HK-2 (cell line): Measurements from ENCODE around the gene NIPAL3.
"Not testable (repeated sequence)": the region's sequence is repeated elsewhere in the genome, so short reads cannot be mapped to it uniquely, and the experiment has no call there.

Source experiments
- DNase-seq: peaks from one replicate; pipeline ENCODE4 v3.0.0-alpha.2; 2018; ENCODE audit not compliant: unreplicated experiment

NIPAL3 gene

DNA sequence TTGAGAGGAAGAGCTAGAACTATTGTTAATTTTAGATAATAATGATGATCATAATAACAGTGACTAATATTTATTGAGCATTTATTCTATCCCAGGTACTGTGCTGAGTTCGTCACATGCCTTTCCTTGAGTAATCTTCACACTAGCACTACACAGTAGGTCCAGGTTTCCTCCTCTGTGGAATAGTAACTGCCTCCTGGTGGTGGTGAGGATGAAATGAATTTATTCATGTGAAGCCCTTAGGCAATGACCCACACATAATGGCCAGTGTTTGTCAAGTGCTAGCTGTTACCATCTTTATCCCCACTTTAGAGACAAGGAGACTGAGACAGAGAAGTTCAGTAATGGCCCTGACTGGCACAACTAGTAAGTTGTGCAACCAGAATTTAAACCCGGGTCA is 5.9 kb downstream of the NIPAL3 start:
- DNase-seq: no peak

DNA sequence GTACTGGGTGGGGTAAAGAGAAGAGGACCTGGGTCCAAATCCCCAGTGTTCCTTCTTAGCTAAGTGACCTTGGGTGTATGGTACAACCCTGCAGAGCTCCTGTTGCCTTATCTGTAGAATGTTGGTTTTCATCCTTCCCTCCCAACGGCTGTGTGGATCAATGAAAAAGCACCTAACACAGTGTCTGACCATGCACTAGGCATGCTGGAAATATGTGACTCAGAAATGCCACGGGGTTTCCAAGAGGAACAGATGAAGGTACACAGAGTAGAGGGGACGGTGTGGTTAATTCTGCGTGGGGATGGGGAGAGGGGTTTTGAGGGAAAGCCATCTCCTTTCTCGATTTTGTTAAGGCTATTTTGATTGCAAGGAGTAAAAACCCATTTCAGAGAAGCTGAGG is 8.6 kb downstream of the NIPAL3 start:
- no peak for DNase-seq

GRCh38 chr1:24424990-24425389 is 9.4 kb downstream of the NIPAL3 start:
- no peak for DNase-seq

- DNase-seq: no peak
These were observed 9.8 kb downstream of the NIPAL3 start for GRCh38 chr1:24425441-24425840.

GRCh38 chr1:24425922-24426321 is 10.3 kb downstream of the NIPAL3 start:
- DNase-seq: no peak

DNA sequence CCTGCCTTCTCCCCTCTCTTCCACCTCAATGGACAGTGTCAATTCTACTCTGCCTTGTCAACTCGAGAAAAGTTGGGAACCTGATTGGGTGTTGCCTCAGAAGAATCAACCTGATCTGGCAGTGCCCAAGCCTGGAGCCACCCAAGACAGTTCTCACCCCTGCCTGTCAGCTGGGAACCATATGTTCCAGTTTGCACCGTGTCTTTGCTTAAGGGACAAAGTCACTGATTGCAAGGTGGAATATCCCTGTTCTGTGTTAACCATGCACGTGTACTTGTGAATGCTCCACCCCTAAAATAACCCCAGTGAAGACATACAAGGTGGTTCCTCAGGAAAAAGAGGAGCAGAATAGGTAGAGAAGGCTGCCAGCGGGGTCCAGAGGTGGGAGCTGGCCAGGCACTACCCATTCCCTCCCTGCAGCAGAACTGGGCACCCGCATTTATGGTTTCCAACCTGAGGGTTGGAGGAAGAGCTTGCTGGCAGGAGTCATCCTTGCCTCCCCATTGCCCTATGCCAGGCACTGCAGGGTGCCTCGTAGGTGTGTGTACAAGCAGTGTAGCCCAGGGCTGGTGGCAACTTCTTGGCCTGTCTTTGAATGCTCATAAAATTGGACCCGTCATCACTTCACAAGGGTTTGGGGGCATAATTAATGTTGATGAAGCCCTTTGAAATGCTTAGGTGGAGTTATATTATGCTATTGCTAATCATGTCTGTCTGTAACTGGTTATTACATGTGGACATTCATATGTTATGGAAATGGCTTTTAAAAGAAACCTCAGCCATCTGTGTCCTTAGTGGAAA is 11.3 kb downstream of the NIPAL3 start:
- no peak for DNase-seq

DNA sequence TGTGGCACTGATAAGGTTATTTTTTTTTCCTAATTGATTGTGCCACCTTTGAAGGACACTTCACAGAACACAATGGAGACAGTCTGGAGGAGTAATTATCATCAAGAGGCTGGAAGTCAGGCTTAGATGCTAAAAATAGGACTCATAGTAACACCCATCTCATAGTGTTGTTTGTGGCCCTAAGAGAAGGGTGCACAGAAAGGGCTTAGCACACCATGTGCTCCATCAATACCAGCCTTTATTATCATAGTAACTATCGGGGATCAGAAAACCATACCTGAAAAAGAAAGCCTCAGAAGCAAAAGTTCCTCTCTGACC is 11.9 kb downstream of the NIPAL3 start:
- no peak for DNase-seq

DNA sequence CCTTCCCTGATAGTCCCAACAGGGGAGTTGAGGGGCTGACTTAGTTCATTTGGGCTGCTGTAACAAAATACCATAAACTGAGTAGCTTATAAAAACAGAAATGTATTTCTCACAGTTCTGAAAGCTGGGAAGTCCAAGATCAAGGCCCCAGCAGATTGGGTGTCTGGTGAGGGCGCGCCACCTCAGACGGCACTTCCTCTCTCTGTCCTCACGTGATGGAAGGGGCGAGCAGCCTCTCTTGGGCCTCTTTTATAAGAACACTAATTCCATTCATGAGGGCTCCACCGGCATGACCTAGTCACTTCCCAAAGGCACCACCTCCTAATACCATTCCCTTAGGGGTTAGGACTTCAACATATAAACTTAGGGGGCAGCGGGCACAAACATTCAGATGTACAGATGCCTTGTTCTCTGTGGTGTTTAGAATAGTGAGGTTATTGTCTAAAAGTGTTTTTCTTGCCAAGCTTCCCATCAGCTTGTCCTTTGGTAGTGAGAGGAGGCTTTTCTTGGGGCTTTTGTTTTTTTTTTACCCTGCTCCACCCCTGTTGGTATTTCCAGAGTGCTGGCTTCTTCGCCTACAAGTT is 20.3 kb downstream of the NIPAL3 start:
- no peak for DNase-seq

GRCh38 chr1:24437631-24438396 is 22.2 kb downstream of the NIPAL3 start:
- DNase-seq: no peak

GRCh38 chr1:24438423-24438901 is 22.9 kb downstream of the NIPAL3 start:
- DNase-seq: no peak

DNA sequence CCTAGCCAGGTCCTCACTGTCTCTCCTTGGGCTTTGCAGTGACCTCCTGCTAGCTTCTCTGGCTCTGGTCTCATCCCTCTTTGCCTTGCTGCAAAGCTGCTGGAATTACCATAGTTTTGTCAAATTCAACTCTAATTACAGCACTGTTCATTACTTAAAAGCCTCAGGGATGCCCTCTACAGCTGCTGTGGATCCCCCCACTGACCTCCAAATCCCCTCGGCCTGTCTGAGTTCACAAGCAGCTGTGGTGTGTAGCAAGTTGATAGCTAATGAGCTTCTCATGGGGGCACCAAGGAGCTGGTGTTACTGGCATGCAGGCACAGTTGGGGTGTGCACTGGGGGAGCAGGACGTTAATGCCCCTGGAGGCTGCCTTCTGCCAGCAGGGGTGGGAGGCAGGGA is 24.8 kb downstream of the NIPAL3 start:
- no peak for DNase-seq

DNA sequence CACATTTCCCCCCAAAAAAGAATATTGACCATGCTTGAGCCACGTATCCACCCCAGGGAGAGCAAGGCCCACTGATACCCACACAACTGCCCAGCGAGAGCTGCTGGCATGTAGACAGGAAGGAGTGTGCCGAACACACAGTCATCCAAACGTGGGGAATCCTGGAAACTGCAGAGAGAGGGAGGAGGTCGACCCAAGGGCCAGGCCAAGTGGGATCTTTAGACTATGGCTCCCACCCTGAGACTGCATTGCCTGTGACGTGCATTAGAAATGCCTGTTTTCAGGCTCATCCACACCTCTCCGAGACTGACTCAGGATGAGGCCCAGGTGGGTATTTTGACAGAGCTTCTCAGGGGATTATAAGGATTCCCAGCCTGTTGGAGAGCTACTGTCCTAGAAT is 25.9 kb downstream of the NIPAL3 start:
- DNase-seq: no peak

- DNase-seq: no peak
These were observed 26.5 kb downstream of the NIPAL3 start for GRCh38 chr1:24441996-24442668.

DNA sequence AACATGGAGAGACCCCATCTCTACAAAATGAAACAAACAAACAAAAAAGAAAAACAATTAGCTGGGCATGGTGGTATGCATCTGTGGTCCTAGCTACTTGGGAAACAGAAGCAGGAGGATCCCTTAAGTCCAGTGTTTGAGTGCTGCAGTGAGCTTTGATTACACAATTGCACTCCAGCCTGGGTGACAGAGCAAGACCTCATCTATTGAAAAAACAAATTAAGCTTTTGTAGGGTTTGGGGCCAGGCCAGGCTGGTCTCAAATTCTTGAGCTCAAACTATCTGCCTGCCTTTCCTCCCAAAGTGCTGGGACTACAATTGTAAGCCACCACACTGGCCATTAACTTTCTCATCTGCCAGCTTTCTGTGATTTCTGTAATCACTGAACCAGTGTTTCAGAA is 27.2 kb downstream of the NIPAL3 start:
- no peak for DNase-seq

DNA sequence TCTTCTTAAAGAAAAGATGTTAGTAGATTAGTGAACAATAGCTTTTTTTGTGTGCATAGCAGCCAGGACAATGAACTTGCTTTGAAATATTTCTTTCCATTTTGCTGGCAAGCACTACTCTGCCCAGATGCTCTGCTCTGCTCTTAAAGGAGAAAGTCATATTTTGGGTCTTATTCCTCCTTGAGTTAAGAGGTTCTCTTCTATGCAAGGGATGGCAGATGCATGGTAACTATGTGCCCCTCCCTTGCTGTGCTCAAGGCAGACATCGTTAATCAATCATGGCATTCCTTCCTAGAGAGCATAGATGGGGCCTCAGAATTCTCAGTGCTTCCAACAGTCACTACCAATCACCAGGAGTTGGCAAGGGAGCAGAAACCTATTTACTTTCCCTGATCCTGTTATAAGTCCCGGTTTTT is 27.6 kb downstream of the NIPAL3 start:
- DNase-seq: no peak

DNA sequence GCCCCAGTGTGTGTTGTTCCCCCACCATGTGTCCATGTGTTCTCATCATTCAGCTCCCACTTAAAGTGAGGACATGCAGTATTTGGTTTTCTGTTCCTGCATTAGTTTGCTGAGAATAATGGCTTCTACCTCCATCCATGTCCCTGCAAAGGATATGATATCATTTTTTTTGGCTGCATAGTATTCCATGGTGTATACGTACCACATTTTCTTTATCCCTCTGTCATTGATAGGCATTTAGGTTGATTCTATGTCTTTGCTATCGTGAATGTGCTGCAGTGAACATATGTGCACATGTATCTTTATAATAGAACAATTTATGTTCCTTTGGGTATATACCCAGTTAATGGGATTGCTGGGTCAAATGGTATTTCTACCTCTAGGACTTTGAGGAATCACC is 30.8 kb downstream of the NIPAL3 start:
- DNase-seq: not testable (repeated sequence)

DNA sequence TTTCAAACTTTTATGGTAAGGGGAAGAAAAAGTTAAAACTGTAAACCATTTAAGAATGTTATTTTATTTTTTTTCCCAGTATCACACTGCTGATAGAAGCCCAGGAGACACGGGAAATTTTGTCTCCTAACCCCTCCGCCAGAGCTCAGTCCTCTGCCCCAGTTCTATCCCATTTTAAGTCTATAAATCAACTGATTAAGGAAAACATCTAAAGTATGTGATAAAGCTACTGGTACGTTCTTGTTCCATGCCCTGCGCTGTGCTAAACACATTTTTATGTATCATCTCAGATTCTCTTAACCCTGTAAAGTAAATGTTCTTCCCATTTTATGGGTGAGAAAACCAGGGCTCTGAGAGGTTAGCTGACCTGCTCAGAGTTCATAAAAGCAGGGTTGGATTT is 34.7 kb downstream of the NIPAL3 start:
- DNase-seq: no peak

DNA sequence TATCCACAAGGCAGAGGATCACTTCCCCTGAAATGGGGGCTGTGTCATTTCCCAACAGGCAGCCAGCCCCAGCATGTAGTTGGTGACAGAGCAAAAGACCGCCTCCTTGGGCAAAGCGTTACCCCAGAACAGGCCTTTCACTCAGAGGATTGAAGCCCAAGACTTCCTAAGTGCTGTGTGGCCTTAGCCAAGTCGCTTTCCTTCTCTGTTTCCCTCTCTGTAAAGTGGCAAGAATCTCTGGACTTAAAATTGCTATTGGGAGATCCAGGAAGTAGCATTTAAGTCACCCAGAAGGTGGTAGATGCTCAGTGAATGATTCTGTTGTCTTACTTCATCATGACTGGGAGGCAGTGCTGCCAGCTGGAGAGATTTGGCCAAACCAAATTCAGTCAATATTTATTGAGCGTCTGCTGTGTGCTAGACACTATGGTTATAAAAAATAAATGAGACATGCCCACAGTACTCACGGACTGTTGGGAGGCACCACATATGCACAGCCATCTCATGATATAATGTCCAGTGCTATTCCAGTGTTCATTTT is 35.3 kb downstream of the NIPAL3 start:
- DNase-seq: no peak

GRCh38 chr1:24451746-24452145 is 36.1 kb downstream of the NIPAL3 start:
- DNase-seq: no peak

DNA sequence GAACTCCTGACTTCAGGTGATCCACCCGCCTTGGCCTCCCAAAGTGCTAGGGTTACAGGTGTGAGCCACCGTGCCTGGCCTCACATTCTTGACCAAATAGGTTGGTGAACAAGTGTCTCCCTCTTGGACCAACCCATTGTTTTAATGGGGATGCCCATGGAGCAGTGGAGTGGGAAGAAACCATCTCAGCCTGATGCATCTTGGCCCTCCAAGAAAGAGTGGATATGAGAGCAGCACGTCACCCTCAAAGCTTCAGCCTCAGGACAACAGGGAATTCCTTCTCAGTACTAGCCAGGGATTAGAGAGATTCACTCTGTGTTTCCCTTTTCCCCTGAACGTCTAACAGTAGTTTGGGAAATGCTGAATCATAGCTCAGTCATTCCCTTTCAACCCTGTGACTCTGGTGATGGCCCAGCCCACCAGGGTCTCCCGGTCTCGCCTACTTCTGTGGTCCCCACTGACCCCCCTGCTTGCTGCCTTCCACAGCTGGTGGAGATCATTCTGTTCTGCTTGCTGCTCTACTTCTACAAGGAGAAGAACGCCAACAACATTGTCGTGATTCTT is 37.4 kb downstream of the NIPAL3 start:
- DNase-seq: no peak

GRCh38 chr1:24454673-24455072 is 39.1 kb downstream of the NIPAL3 start:
- DNase-seq: no peak

DNA sequence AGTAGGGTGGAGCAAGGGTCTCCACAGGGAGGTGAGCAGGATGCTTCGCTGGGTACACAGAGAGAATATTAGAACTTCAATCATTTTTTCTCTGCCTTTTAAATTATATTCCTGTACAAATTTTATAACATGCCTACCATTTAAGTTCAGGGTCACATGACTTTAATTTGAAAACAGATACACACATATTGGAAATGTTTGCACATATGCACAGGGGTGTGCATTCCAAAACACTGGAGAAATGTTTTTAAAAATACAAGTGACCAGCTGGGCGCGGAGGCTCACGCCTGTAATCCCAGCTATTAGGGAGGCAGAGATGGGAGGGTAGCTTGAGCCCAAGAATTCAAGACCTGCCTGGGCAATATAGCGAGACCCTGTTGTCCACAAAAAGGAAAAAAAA is 39.7 kb downstream of the NIPAL3 start:
- DNase-seq: no peak
